Body of pancreas (tissue), 4 donors: ENCODE data around the gene CYB5B.

Source experiments
- CTCF ChIP-seq, 7 experiments: fragments of 450-650 bp in 4 of 7; fragments of 200-600 bp in 3 of 7; sonication (generic) in 3 of 7; IDR thresholded peaks; one replicate each; pipeline ENCODE4 v1.5.1; 2016 to 2019; ENCODE audit warnings: antibody characterized with exemption in 7 of 7
- POLR2A ChIP-seq, 3 donors: fragments of 450-650 bp; IDR thresholded peaks; one replicate each; pipeline ENCODE4 v1.6.1; 2016; ENCODE audit warnings: antibody characterized with exemption in 3 of 3, mild to moderate bottlenecking in 2 of 3

GRCh38 chr16:69378036-69378435 lies 46.4 kb upstream of the CYB5B start:
- TF ChIP-seq POLR2A (IDR thresholded peaks at IDR 0.05) (no peak), CTCF (IDR thresholded peaks at IDR 0.05) (no peak)
